Measurements from ENCODE around the gene C6orf89. TPM values are rescaled to one million over a fixed set of nuclear protein-coding genes. Genes with fewer than 3 reads are reported as not detected.

The C6orf89 gene
- total RNA-seq, 1 experiment from 2014 or later, result 15.6 TPM

- DNase-seq, result no peak
- H3K4me3 ChIP-seq (ENCODE audit: insufficient read depth, low read depth, low read length), result no peak overlapping the region
- H3K36me3 ChIP-seq (replicated peaks; ENCODE audit: control insufficient read depth, insufficient read depth, low read length), result peaks cover 20% of the 10 kb centered on the region
- no peaks in the 10 kb centered on the region for H3K27me3 ChIP-seq (ENCODE audit: control insufficient read depth, insufficient read depth, low read length)
Measured at GRCh38 chr6:36863670-36864540, 21.8 kb upstream of the C6orf89 start.

GRCh38 chr6:36865835-36866234, 19.9 kb upstream of the C6orf89 start:
- H3K36me3 ChIP-seq (replicated peaks; ENCODE audit: control insufficient read depth, insufficient read depth, low read length), result peaks cover 21% of the 10 kb centered on the region
- H3K4me3 ChIP-seq (ENCODE audit: insufficient read depth, low read depth, low read length), result no peak overlapping the region
- DNase-seq, result no peak
- no peaks in the 10 kb centered on the region for H3K27me3 ChIP-seq (ENCODE audit: control insufficient read depth, insufficient read depth, low read length)

GRCh38 chr6:36867471-36868224, 18.1 kb upstream of the C6orf89 start:
- Histone ChIP-seq H3K4me3 (ENCODE audit: insufficient read depth, low read depth, low read length) (no peak overlapping the region), H3K27me3 (ENCODE audit: control insufficient read depth, insufficient read depth, low read length) (no peaks in the 10 kb centered on the region), H3K36me3 (replicated peaks; ENCODE audit: control insufficient read depth, insufficient read depth, low read length) (peaks cover 20% of the 10 kb centered on the region)
- no peak for DNase-seq

DNA sequence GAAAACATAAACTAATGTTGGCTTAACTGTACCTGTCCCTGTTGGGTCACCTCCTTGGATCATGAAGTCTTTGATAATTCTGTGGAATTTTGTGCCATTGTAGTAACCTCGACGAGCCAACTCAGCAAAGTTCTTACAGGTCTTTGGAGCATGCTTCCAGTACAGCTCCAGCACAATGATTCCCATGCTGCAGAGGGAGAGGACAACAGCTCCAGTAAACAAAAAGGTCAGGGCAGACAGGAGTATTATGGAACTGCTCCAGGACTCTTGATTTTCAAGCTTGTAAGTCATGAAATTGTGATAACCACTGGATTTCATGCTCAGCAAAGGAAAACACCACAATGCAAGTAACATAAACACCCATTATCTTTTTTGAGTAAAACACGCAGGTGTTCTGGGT, 14.1 kb upstream of the C6orf89 start:
- H3K27me3 ChIP-seq (ENCODE audit: control insufficient read depth, insufficient read depth, low read length), result no peaks in the 10 kb centered on the region
- DNase-seq, result no peak
- H3K4me3 ChIP-seq (ENCODE audit: insufficient read depth, low read depth, low read length), result no peak overlapping the region
- peaks cover 9% of the 10 kb centered on the region for H3K36me3 ChIP-seq (replicated peaks; ENCODE audit: control insufficient read depth, insufficient read depth, low read length)

GRCh38 chr6:36873115-36873514, 12.6 kb upstream of the C6orf89 start:
- H3K4me3 ChIP-seq (ENCODE audit: insufficient read depth, low read depth, low read length), result no peak overlapping the region

GRCh38 chr6:36873612-36874442, 11.9 kb upstream of the C6orf89 start:
- Histone ChIP-seq H3K36me3 (replicated peaks; ENCODE audit: control insufficient read depth, insufficient read depth, low read length) (peaks cover 5% of the 10 kb centered on the region), H3K4me3 (ENCODE audit: insufficient read depth, low read depth, low read length) (peak overlapping the region; percentile 78), H3K27me3 (ENCODE audit: control insufficient read depth, insufficient read depth, low read length) (no peaks in the 10 kb centered on the region)
- DNase-seq, result peak; percentile 63

More at GRCh38 chr6:36873115-36873514, 12.6 kb upstream of the C6orf89 start:
- Histone ChIP-seq H3K36me3 (replicated peaks; ENCODE audit: control insufficient read depth, insufficient read depth, low read length) (peaks cover 6% of the 10 kb centered on the region), H3K27me3 (ENCODE audit: control insufficient read depth, insufficient read depth, low read length) (no peaks in the 10 kb centered on the region)
- no peak for DNase-seq

GRCh38 chr6:36874443-36875249, 11.1 kb upstream of the C6orf89 start, which contains the start of gene PPIL1:
PPIL1 (minus strand) TSS chr6:36874803; CDS start chr6:36874772, 31 bp downstream.
- Histone ChIP-seq H3K27me3 (ENCODE audit: control insufficient read depth, insufficient read depth, low read length) (no peaks in the 10 kb centered on the region), H3K36me3 (replicated peaks; ENCODE audit: control insufficient read depth, insufficient read depth, low read length) (peaks cover 5% of the 10 kb centered on the region), H3K4me3 (ENCODE audit: insufficient read depth, low read depth, low read length) (peak within 1 kb of the TSS; percentile 78)
- DNase-seq, result peak; percentile 89

GRCh38 chr6:36875250-36875633, 10.5 kb upstream of the C6orf89 start:
- Histone ChIP-seq H3K36me3 (replicated peaks; ENCODE audit: control insufficient read depth, insufficient read depth, low read length) (peaks cover 5% of the 10 kb centered on the region), H3K4me3 (ENCODE audit: insufficient read depth, low read depth, low read length) (peak overlapping the region; percentile 78), H3K27me3 (ENCODE audit: control insufficient read depth, insufficient read depth, low read length) (no peaks in the 10 kb centered on the region)
- no peak for DNase-seq

- Histone ChIP-seq H3K36me3 (replicated peaks; ENCODE audit: control insufficient read depth, insufficient read depth, low read length) (no peaks in the 10 kb centered on the region), H3K27me3 (ENCODE audit: control insufficient read depth, insufficient read depth, low read length) (no peaks in the 10 kb centered on the region), H3K4me3 (ENCODE audit: insufficient read depth, low read depth, low read length) (no peak overlapping the region)
- no peak for DNase-seq
Measured at GRCh38 chr6:36884610-36885009, 1.1 kb upstream of the C6orf89 start.

DNA sequence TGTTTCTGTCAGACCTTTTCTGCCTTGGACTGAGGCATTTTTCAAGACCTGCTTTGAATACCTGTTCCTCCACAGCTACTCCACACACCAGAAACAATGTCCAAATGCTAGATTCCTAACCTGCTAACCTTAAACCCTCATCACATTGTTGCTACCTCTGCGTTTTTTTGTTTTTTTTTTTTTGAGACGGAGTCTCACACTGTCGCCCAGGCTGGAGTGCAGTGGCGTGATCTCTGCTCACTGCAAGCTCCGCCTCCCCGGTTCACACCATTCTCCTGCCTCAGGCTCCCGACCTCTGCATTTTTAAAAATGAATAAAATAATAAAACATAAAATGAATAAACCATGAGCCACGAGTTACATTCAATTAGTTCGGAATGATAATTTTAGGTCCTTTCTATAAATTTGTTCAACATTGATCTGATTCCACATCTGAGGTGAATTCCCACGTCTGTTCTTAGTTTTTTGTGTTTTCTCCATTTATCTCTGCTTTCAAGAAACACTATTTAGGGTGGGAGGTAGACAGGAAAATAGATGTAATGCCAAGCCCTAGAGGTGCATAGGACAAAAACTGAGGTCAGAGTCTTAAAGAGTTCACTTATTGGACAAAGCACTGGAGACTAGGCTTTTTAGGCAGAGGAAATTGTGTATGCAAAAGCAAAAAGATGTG, 1.3 kb downstream of the C6orf89 start:
- no peaks in the 10 kb centered on the region for H3K27me3 ChIP-seq (ENCODE audit: control insufficient read depth, insufficient read depth, low read length)
- DNase-seq, result no peak
- no peaks in the 10 kb centered on the region for H3K36me3 ChIP-seq (replicated peaks; ENCODE audit: control insufficient read depth, insufficient read depth, low read length)
- no peak overlapping the region for H3K4me3 ChIP-seq (ENCODE audit: insufficient read depth, low read depth, low read length)

DNA sequence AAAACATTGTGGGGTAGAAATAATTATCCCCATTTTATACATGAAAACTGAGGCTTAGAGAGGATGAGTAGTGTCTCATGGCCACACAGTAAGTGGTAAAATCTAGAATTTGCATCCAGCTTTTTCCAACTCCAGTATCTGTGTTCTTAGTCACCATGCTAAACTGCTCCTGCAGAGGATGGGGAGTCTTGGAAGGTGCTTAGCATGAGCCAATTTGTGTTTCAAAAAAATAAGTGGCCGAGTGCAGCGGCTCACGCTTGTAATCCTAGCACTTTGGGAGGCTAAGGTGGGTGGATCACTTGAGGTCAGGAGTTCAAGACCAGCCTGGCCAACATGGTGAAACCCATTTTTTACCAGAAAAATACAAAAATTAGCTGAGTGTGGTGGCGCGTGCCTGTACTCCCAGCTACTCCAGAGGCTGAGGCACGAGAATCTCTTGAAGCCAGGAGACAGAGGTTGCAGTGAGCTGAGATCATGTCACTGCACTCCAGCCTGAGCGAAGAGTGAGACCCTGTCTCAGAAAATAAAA, 2.4 kb downstream of the C6orf89 start:
- no peak overlapping the region for H3K4me3 ChIP-seq (ENCODE audit: insufficient read depth, low read depth, low read length)
- no peak for DNase-seq
- no peaks in the 10 kb centered on the region for H3K27me3 ChIP-seq (ENCODE audit: control insufficient read depth, insufficient read depth, low read length)
- no peaks in the 10 kb centered on the region for H3K36me3 ChIP-seq (replicated peaks; ENCODE audit: control insufficient read depth, insufficient read depth, low read length)

GRCh38 chr6:36888654-36889481, 3.1 kb downstream of the C6orf89 start:
- DNase-seq, result no peak
- Histone ChIP-seq H3K36me3 (replicated peaks; ENCODE audit: control insufficient read depth, insufficient read depth, low read length) (no peaks in the 10 kb centered on the region), H3K27me3 (ENCODE audit: control insufficient read depth, insufficient read depth, low read length) (no peaks in the 10 kb centered on the region), H3K4me3 (ENCODE audit: insufficient read depth, low read depth, low read length) (no peak overlapping the region)

Measured in H7 (cell line).